Tibial nerve (tissue), 4 donors: ENCODE results near the gene NELL1. TPM values are rescaled to one million over a fixed set of nuclear protein-coding genes. Genes with fewer than 3 reads are reported as not detected.

Experiments
- DNase-seq, 2 donors: peaks; one replicate each; pipeline ENCODE4 v3.0.0-alpha.2; 2019; ENCODE audit warnings: low spot score in 2 of 2
- H3K27ac ChIP-seq, 4 donors: fragments of 200-600 bp; sonication (generic) in 3 of 4; one replicate each; pipeline ENCODE4 v1.5.1; 2017 to 2019; ENCODE audit warnings: mild to moderate bottlenecking in 1 of 4
- H3K27me3 ChIP-seq, 2 donors: fragments of 200-600 bp; sonication (generic) in 1 of 2; one replicate each; pipeline versions ENCODE4 v1.5.1 to v1.6.0; 2017 to 2019
- H3K36me3 ChIP-seq, 3 donors: fragments of 200-600 bp; sonication (generic); one replicate each; pipeline ENCODE4 v1.5.1; 2018 to 2019
- H3K4me1 ChIP-seq, 4 donors: fragments of 200-600 bp; sonication (generic) in 3 of 4; one replicate each; pipeline ENCODE4 v1.5.1; 2017 to 2019
- H3K4me3 ChIP-seq, 4 donors: fragments of 200-600 bp; sonication (generic) in 3 of 4; one replicate each; pipeline ENCODE4 v1.5.1; 2017 to 2019; ENCODE audit warnings: mild to moderate bottlenecking in 1 of 4, moderate library complexity in 1 of 4
- H3K9me3 ChIP-seq, 4 donors: fragments of 200-600 bp; sonication (generic) in 3 of 4; one replicate each; pipeline ENCODE4 v1.5.1; 2017 to 2019
- CTCF ChIP-seq, 5 experiments: fragments of 200-600 bp in 3 of 5; fragments of 450-650 bp in 2 of 5; sonication (generic) in 3 of 5; IDR thresholded peaks; one replicate each; pipeline ENCODE4 v1.5.1; 2016 to 2019; ENCODE audit warnings: antibody characterized with exemption in 5 of 5, mild to moderate bottlenecking in 3 of 5, moderate library complexity in 2 of 5
- EP300 ChIP-seq, 2 donors: sonication (generic); formaldehyde crosslinking; IDR thresholded peaks; one replicate each; pipeline ENCODE4 v1.6.1; 2017; ENCODE audit warnings: antibody characterized with exemption in 2 of 2, mild to moderate bottlenecking in 1 of 2
- POLR2A ChIP-seq, 2 donors: fragments of 450-650 bp; IDR thresholded peaks; one replicate each; pipeline ENCODE4 v1.6.1; 2017; ENCODE audit warnings: antibody characterized with exemption in 2 of 2, mild to moderate bottlenecking in 2 of 2, moderate library complexity in 2 of 2
- WGBS, 2 donors: methylation state at CpG; one replicate each; pipeline ENCODE4 v1.1.5; 2018; 5-methylcytosine and 5-hydroxymethylcytosine counted together
- total RNA-seq, 4 donors: library from RNA; depleted of rRNA; stranded (reverse); fragments of >200 nt; gene quantifications; one replicate each; pipeline ENCODE4 v1.1.0, GENCODE V29; 2016

The NELL1 gene
- total RNA-seq, 4 donors from 2014 or later, result not detected

GRCh38 chr11:21410513-21410912 is 741.1 kb downstream of the NELL1 start:
- H3K4me3 ChIP-seq, result no peak overlapping the region
- H3K27ac ChIP-seq, result no peak overlapping the region
- H3K36me3 ChIP-seq, result no peaks in the 10 kb centered on the region
- no peaks in the 10 kb centered on the region for H3K9me3 ChIP-seq
- H3K4me1 ChIP-seq, result no peaks in the 10 kb centered on the region
- no peak for DNase-seq
- no peaks in the 10 kb centered on the region for H3K27me3 ChIP-seq
- WGBS, 2 donors, result 95 to 96% methylated on average over 5 of the region's 5 CpGs
- TF ChIP-seq EP300 (IDR thresholded peaks at IDR 0.05), result no peak
- no peak for TF ChIP-seq POLR2A (IDR thresholded peaks at IDR 0.05)
- TF ChIP-seq CTCF (IDR thresholded peaks at IDR 0.05), result no peak

- H3K36me3 ChIP-seq, result no peaks in the 10 kb centered on the region
- no peaks in the 10 kb centered on the region for H3K9me3 ChIP-seq
- H3K4me1 ChIP-seq, result no peaks in the 10 kb centered on the region
- H3K27ac ChIP-seq, result no peak overlapping the region
- TF ChIP-seq EP300 (IDR thresholded peaks at IDR 0.05), result no peak
- no peak for TF ChIP-seq POLR2A (IDR thresholded peaks at IDR 0.05)
- no peak for TF ChIP-seq CTCF (IDR thresholded peaks at IDR 0.05)
- no peak for DNase-seq
- no peak overlapping the region for H3K4me3 ChIP-seq
- no peaks in the 10 kb centered on the region for H3K27me3 ChIP-seq
- 0 to 42% methylated on average over 1 of the region's 1 CpG for WGBS, 2 donors
Measured at GRCh38 chr11:21411104-21411503, 741.7 kb downstream of the NELL1 start.

GRCh38 chr11:21411597-21411996 is 742.2 kb downstream of the NELL1 start:
- WGBS, 2 donors, result 71 to 74% methylated on average over 1 of the region's 1 CpG
- H3K27ac ChIP-seq, result no peak overlapping the region
- no peaks in the 10 kb centered on the region for H3K4me1 ChIP-seq
- no peak for DNase-seq
- TF ChIP-seq CTCF (IDR thresholded peaks at IDR 0.05) (no peak), POLR2A (IDR thresholded peaks at IDR 0.05) (no peak), EP300 (IDR thresholded peaks at IDR 0.05) (no peak)
- H3K27me3 ChIP-seq, result no peaks in the 10 kb centered on the region
- no peak overlapping the region for H3K4me3 ChIP-seq
- no peaks in the 10 kb centered on the region for H3K36me3 ChIP-seq
- H3K9me3 ChIP-seq, result no peaks in the 10 kb centered on the region

- no peak overlapping the region for H3K27ac ChIP-seq
- no peak for DNase-seq
- no peak overlapping the region for H3K4me3 ChIP-seq
- 61 to 77% methylated on average over 5 of the region's 5 CpGs for WGBS, 2 donors
- H3K27me3 ChIP-seq, result no peaks in the 10 kb centered on the region
- no peaks in the 10 kb centered on the region for H3K4me1 ChIP-seq
- no peaks in the 10 kb centered on the region for H3K9me3 ChIP-seq
- TF ChIP-seq EP300 (IDR thresholded peaks at IDR 0.05) (no peak), CTCF (IDR thresholded peaks at IDR 0.05) (no peak), POLR2A (IDR thresholded peaks at IDR 0.05) (no peak)
- H3K36me3 ChIP-seq, result no peaks in the 10 kb centered on the region
Measured at GRCh38 chr11:21412652-21413383, 743.4 kb downstream of the NELL1 start.

- Histone ChIP-seq H3K27me3 (no peaks in the 10 kb centered on the region), H3K27ac (no peak overlapping the region), H3K4me3 (no peak overlapping the region), H3K4me1 (no peaks in the 10 kb centered on the region), H3K36me3 (no peaks in the 10 kb centered on the region), H3K9me3 (no peaks in the 10 kb centered on the region)
- no peak for DNase-seq
- TF ChIP-seq EP300 (IDR thresholded peaks at IDR 0.05) (no peak), POLR2A (IDR thresholded peaks at IDR 0.05) (no peak)
- 68 to 72% methylated on average over 2 of the region's 2 CpGs for WGBS, 2 donors
Measured at GRCh38 chr11:21414953-21415352, 745.6 kb downstream of the NELL1 start.
